Measurements from ENCODE around the gene RNGTT. TPM values are rescaled to one million over a fixed set of nuclear protein-coding genes. Genes with fewer than 3 reads are reported as not detected.

The RNGTT gene
- total RNA-seq, 1 donor = 28.8 TPM

DNA sequence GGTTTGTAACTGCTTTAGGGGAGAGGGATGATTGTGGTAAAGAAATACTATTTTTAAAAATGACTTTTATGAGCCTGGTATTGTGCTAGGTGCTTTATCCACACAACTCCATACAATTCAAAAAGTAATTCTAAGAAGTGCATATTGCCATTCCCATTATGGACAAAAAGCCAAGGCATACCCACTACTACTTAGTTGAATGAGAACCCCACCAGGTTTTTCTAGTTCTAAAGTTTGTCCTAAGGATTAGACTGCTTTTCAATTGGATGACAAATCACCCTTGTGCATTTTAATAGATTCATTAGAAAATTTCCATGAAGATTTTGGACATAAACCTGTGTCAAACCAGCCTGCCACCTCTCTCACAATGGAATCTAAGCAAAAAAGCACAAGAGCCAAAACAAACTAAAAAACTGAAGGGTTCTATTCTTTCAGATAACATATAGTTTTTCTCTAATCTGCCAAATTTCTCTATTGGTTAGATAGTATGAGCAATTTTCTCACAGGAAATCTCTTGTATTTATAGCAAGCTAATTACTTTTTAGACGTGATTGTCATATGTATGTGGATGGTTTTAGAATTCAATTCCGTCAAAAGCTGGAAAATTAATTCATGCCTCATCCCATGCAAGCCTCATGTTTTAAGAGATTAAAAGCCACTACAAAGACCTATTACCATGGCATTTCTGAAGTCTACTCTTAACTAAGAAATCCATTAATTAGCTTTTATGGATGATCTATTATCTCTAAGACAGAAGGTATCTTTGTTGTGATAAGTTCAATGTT is 325.5 kb downstream of the RNGTT start:
- H3K27me3 ChIP-seq (ENCODE audit: insufficient read depth, low read length) = no peaks in the 10 kb centered on the region
- no peaks in the 10 kb centered on the region for H3K4me1 ChIP-seq (ENCODE audit: insufficient read depth, low read length)
- no peak overlapping the region for H3K4me3 ChIP-seq (ENCODE audit: low read length)
- no peaks in the 10 kb centered on the region for H3K9me3 ChIP-seq (ENCODE audit: low read depth, low read length)

DNA sequence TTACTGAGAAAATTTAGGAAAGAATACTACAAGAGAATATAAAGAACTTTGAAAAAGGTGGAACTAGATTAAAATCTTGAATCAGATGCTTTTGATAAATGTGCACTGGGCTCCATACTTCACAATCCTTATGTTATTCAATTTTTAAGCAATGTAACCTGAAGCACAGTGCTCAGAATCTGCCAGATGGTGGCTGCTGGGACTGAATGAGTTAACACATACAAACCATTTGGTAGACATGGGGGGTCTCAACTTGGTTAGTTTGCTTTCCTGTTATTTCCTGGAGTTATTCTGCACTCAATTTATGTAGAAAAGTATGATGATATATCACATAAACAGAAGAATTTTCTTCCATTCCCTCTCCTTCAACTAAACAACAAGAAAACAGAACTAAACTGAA is 326.5 kb downstream of the RNGTT start:
- Histone ChIP-seq H3K27me3 (ENCODE audit: insufficient read depth, low read length) (no peaks in the 10 kb centered on the region), H3K4me3 (ENCODE audit: low read length) (no peak overlapping the region)

DNA sequence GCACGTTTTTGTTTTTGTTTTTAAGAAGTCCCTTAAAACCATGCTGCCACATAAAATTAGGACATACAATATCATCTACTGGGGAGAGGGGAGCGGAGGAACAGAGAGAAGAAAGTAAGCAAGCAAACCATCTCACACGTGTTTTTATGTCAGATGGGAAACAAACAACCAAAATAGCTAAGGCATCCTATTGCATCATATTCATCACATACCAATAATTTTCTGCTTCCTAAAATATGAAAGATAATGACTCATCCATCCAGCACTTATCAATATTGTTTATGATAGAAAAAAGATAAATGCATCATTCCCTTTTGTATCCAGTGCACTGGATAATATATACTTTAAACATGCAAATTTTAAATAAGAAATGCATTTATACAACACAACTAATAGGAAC is 329.6 kb downstream of the RNGTT start:
- H3K4me1 ChIP-seq (ENCODE audit: insufficient read depth, low read length) = no peaks in the 10 kb centered on the region
- no peaks in the 10 kb centered on the region for H3K9me3 ChIP-seq (ENCODE audit: low read depth, low read length)
- no peaks in the 10 kb centered on the region for H3K27me3 ChIP-seq (ENCODE audit: insufficient read depth, low read length)
- H3K4me3 ChIP-seq (ENCODE audit: low read length) = no peak overlapping the region

More for the DNA sequence above, 326.5 kb downstream of the RNGTT start:
- Histone ChIP-seq H3K4me1 (ENCODE audit: insufficient read depth, low read length) (no peaks in the 10 kb centered on the region), H3K9me3 (ENCODE audit: low read depth, low read length) (no peaks in the 10 kb centered on the region)

DNA sequence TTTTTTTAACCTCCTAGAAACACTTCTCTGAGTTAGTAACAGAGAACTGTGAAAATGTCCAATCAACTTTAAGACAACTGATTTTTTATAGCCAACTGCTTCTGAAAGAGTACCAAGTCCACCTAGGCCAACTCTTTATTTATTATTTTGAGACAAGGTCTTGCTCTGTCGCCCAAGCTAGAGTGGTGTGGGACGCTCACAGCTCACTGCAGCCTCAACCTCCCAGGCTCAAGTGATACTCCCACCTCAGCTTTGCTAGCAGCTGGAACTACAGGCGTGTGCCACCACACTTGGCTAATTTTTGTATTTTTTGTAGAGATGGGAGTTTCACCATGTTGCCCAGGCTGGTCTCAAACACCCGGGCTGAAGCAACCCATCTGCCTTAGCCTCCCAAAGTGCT is 331.6 kb downstream of the RNGTT start:
- H3K27me3 ChIP-seq (ENCODE audit: insufficient read depth, low read length) = no peaks in the 10 kb centered on the region
- H3K4me3 ChIP-seq (ENCODE audit: low read length) = no peak overlapping the region
- H3K4me1 ChIP-seq (ENCODE audit: insufficient read depth, low read length) = no peaks in the 10 kb centered on the region
- H3K9me3 ChIP-seq (ENCODE audit: low read depth, low read length) = no peaks in the 10 kb centered on the region

DNA sequence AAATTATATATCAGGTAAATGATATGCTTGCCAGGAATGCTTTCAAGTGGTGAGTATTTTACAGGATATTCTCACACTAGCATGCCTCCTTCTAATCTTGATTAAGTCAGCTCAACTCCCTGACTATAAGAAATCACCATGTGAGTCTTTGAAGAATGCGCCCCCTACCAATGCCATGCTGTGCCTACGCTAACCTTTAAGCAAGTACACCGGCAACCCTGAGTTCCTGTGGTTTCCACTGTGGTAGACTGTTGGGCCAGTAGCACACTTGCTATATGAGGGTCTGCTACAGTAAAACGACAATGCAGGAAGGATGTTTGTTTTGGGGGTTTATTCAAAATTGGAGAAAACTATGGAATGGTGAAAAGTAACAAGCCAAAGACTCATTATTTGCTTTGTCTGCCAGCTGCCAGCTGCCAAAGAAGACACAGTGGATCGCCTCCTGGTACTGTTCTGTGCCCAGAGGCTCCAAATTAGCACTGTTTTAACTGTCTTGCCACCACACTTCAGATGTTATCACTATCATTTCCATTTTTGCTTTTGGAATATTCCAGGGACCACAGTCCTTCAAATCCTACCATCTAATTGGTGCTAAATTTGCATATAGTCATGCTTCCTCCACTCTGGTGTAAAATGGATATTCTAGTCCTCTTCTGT is 333.5 kb downstream of the RNGTT start:
- Histone ChIP-seq H3K9me3 (ENCODE audit: low read depth, low read length) (no peaks in the 10 kb centered on the region), H3K4me3 (ENCODE audit: low read length) (no peak overlapping the region), H3K27me3 (ENCODE audit: insufficient read depth, low read length) (no peaks in the 10 kb centered on the region)

GRCh38 chr6:88626460-88626859 is 337.0 kb downstream of the RNGTT start:
- Histone ChIP-seq H3K4me3 (ENCODE audit: low read length) (no peak overlapping the region), H3K9me3 (ENCODE audit: low read depth, low read length) (no peaks in the 10 kb centered on the region), H3K4me1 (ENCODE audit: insufficient read depth, low read length) (no peaks in the 10 kb centered on the region), H3K27me3 (ENCODE audit: insufficient read depth, low read length) (no peaks in the 10 kb centered on the region)

More for the DNA sequence above, 333.5 kb downstream of the RNGTT start:
- no peaks in the 10 kb centered on the region for H3K4me1 ChIP-seq (ENCODE audit: insufficient read depth, low read length)

GRCh38 chr6:88623531-88623930 is 339.9 kb downstream of the RNGTT start:
- no peaks in the 10 kb centered on the region for H3K4me1 ChIP-seq (ENCODE audit: insufficient read depth, low read length)
- no peak overlapping the region for H3K4me3 ChIP-seq (ENCODE audit: low read length)
- no peaks in the 10 kb centered on the region for H3K27me3 ChIP-seq (ENCODE audit: insufficient read depth, low read length)
- H3K9me3 ChIP-seq (ENCODE audit: low read depth, low read length) = no peaks in the 10 kb centered on the region

GRCh38 chr6:88619951-88620350 is 343.5 kb downstream of the RNGTT start:
- Histone ChIP-seq H3K27me3 (ENCODE audit: insufficient read depth, low read length) (no peaks in the 10 kb centered on the region), H3K4me1 (ENCODE audit: insufficient read depth, low read length) (no peaks in the 10 kb centered on the region), H3K4me3 (ENCODE audit: low read length) (no peak overlapping the region), H3K9me3 (ENCODE audit: low read depth, low read length) (no peaks in the 10 kb centered on the region)

DNA sequence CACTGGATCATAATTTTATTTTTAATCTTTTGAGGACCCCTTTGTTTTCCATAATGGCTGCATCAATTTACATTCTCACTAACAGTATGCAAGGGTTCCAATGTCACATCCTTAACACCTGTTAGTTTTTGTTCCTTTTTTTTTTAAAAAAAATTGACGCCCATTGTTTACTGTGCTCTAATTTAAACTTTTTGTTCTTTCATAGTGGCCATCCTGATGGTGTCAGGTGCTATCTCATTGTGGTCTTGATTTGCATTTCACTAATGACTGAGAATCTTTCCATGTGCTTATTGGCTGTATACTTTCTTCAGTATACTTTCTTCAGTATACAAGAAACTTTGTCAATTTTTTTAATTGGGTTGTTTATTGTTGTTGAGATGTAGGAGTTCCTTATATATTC is 347.0 kb downstream of the RNGTT start:
- no peaks in the 10 kb centered on the region for H3K27me3 ChIP-seq (ENCODE audit: insufficient read depth, low read length)
- H3K4me3 ChIP-seq (ENCODE audit: low read length) = no peak overlapping the region
- H3K4me1 ChIP-seq (ENCODE audit: insufficient read depth, low read length) = no peaks in the 10 kb centered on the region
- no peaks in the 10 kb centered on the region for H3K9me3 ChIP-seq (ENCODE audit: low read depth, low read length)

- H3K27me3 ChIP-seq (ENCODE audit: insufficient read depth, low read length) = no peaks in the 10 kb centered on the region
- no peaks in the 10 kb centered on the region for H3K4me1 ChIP-seq (ENCODE audit: insufficient read depth, low read length)
- H3K4me3 ChIP-seq (ENCODE audit: low read length) = no peak overlapping the region
- no peaks in the 10 kb centered on the region for H3K9me3 ChIP-seq (ENCODE audit: low read depth, low read length)
Observed at GRCh38 chr6:88614316-88614877, 349.0 kb downstream of the RNGTT start.

- Histone ChIP-seq H3K9me3 (ENCODE audit: low read depth, low read length) (no peaks in the 10 kb centered on the region), H3K4me3 (ENCODE audit: low read length) (no peak overlapping the region), H3K4me1 (ENCODE audit: insufficient read depth, low read length) (no peaks in the 10 kb centered on the region), H3K27me3 (ENCODE audit: insufficient read depth, low read length) (no peaks in the 10 kb centered on the region)
Observed at GRCh38 chr6:88612631-88613030, 350.8 kb downstream of the RNGTT start.

GRCh38 chr6:88611721-88612120 is 351.7 kb downstream of the RNGTT start:
- H3K4me1 ChIP-seq (ENCODE audit: insufficient read depth, low read length) = no peaks in the 10 kb centered on the region
- H3K27me3 ChIP-seq (ENCODE audit: insufficient read depth, low read length) = no peaks in the 10 kb centered on the region
- no peak overlapping the region for H3K4me3 ChIP-seq (ENCODE audit: low read length)

GRCh38 chr6:88609983-88610382 is 353.4 kb downstream of the RNGTT start:
- H3K4me1 ChIP-seq (ENCODE audit: insufficient read depth, low read length) = no peaks in the 10 kb centered on the region
- no peaks in the 10 kb centered on the region for H3K27me3 ChIP-seq (ENCODE audit: insufficient read depth, low read length)
- no peak overlapping the region for H3K4me3 ChIP-seq (ENCODE audit: low read length)
- H3K9me3 ChIP-seq (ENCODE audit: low read depth, low read length) = no peaks in the 10 kb centered on the region

More at GRCh38 chr6:88611721-88612120, 351.7 kb downstream of the RNGTT start:
- no peaks in the 10 kb centered on the region for H3K9me3 ChIP-seq (ENCODE audit: low read depth, low read length)

DNA sequence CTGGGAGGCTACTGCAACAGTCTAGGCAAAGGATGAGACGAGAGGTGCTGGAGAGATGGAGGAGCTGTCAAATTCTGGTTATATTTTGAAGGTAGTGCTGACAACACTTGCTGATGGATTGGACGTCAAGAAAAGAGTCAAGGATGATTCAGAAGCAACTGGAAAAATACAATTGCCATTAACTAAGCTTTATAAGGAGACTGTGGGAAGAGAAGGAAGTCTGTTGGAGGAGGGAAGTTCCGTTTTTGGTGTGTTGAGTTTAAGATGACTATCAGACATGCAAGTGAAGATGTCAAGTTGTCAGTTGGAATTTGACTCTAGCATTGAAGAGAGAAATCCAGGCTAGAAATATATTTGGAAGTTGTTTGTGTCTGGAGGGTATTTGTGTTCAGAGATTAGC is 358.1 kb downstream of the RNGTT start:
- Histone ChIP-seq H3K4me3 (ENCODE audit: low read length) (no peak overlapping the region), H3K27me3 (ENCODE audit: insufficient read depth, low read length) (no peaks in the 10 kb centered on the region), H3K4me1 (ENCODE audit: insufficient read depth, low read length) (no peaks in the 10 kb centered on the region), H3K9me3 (ENCODE audit: low read depth, low read length) (no peaks in the 10 kb centered on the region)

DNA sequence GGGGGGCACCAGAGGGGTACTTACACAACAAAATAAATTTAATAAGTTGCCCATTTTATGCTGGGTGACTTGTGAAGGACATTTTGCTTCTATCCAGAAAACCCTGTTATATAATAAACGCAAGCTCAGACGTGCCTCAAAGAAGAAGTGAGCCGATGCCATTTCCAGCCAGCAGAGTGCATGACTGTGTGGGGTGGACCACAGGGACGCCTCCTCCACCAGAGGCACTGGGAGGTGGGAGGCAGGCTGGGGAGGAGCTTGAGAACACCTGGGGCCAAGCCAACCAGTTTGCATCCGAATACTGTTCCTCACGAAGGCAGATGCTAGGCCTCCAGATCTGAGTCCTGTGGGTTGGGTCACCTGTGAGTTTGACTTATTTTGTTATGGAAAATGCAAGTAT is 363.8 kb downstream of the RNGTT start:
- Histone ChIP-seq H3K4me1 (ENCODE audit: insufficient read depth, low read length) (no peaks in the 10 kb centered on the region), H3K9me3 (ENCODE audit: low read depth, low read length) (no peaks in the 10 kb centered on the region), H3K27me3 (ENCODE audit: insufficient read depth, low read length) (no peaks in the 10 kb centered on the region), H3K4me3 (ENCODE audit: low read length) (no peak overlapping the region)
